ENCODE results near the gene SRSF3.
"Not testable (repeated sequence)": the region's sequence is repeated elsewhere in the genome, so short reads cannot be mapped to it uniquely, and the experiment has no call there.

The SRSF3 gene

GRCh38 chr6:36563928-36564284 lies 30.3 kb upstream of the SRSF3 start:
- no peak for TF ChIP-seq CTCF (IDR thresholded peaks at IDR 0.05; ENCODE audit: control insufficient read depth, extremely low read depth, insufficient read depth)
- H3K4me3 ChIP-seq (ENCODE audit: low read depth, low read length) = no peak overlapping the region
- DNase-seq (ENCODE audit: low read depth) = no peak

DNA sequence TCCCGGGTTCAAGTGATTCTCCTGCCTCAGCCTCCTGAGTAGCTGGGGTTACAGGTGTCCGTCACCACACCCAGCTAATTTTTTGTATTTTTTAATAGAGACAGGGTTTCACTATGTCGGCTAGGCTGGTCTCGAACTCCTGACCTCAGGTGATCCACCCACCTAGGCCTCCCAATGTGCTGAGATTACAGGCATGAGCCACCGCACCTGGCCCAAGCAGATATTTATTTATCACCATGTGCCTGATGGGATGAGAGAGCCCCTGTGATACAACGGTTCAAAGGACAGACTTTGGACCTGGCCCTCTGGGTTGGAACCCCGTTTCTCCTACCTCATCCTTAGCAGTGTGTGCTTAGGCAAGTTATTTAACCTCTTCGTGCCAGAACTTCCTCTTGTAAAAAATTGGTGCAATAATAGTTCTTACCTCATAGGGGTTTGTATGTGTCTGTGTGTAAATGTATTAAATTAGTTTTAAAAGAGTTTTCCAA lies 27.7 kb upstream of the SRSF3 start:
- no peak overlapping the region for H3K4me3 ChIP-seq (ENCODE audit: low read depth, low read length)
- no peak for TF ChIP-seq CTCF (IDR thresholded peaks at IDR 0.05; ENCODE audit: control insufficient read depth, extremely low read depth, insufficient read depth)
- no peak for DNase-seq (ENCODE audit: low read depth)

DNA sequence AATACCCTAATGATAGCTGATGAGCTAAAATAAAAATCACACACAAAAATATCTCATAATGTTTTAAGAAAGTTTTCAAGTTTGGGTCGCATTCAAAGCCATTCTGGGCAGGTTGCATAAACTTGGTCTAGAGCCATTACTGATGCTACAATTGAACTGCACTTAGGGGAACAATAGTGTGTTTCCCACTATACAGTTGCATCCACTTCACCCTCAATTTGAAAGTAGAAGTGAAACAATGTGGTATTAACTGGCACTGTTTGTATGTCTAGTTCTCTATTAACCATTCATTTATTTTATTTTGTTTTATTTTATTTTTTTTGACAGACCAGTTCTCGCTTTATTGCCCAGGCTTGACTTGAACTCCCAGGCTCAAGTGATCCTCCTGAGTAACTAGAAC lies 23.9 kb upstream of the SRSF3 start:
- TF ChIP-seq CTCF (IDR thresholded peaks at IDR 0.05; ENCODE audit: control insufficient read depth, extremely low read depth, insufficient read depth) = no peak
- DNase-seq (ENCODE audit: low read depth) = no peak
- no peak overlapping the region for H3K4me3 ChIP-seq (ENCODE audit: low read depth, low read length)

DNA sequence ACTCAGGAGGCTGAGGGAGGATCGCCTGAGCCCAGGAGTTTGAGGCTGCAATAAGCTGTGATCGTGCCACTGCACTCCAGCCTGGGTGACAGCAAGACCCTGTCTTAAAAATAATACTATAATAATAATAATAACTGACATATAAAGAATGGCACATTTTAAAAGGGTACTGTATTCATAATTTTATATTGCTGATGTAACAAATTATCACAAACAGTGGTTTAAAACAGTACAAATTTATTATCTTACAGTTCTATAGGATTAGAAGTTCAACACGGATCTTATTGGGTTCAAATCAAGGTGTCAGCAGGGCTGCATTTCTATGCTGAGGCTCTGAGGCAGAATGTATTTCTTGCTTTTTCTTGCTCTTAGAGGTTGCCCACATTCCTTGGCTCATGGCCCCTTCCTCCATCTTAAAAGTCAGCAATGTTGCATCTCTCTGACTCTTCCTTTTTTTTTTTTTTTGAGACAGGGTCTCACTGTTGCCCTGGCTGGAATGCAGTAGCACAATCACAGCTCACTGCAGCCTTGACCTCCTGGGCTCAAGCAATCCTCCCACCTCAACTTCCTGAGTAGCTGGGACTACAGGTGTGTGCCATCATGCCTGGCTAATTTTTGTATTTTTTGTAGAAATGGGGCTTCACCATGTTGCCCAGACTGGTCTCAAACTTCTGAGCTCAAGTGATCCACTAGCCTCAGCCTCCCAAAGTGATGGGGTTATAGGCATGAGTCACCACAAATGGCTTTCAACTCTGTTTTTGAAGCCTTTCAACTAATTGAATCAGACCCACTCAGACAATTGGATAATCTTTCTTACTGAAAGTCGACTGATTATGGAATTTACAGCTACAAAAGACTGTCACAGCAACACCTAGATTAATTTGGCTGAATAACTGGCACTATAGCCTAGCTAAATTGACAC lies 22.8 kb upstream of the SRSF3 start:
- no peak for DNase-seq (ENCODE audit: low read depth)
- no peak for TF ChIP-seq CTCF (IDR thresholded peaks at IDR 0.05; ENCODE audit: control insufficient read depth, extremely low read depth, insufficient read depth)
- H3K4me3 ChIP-seq (ENCODE audit: low read depth, low read length) = no peak overlapping the region

DNA sequence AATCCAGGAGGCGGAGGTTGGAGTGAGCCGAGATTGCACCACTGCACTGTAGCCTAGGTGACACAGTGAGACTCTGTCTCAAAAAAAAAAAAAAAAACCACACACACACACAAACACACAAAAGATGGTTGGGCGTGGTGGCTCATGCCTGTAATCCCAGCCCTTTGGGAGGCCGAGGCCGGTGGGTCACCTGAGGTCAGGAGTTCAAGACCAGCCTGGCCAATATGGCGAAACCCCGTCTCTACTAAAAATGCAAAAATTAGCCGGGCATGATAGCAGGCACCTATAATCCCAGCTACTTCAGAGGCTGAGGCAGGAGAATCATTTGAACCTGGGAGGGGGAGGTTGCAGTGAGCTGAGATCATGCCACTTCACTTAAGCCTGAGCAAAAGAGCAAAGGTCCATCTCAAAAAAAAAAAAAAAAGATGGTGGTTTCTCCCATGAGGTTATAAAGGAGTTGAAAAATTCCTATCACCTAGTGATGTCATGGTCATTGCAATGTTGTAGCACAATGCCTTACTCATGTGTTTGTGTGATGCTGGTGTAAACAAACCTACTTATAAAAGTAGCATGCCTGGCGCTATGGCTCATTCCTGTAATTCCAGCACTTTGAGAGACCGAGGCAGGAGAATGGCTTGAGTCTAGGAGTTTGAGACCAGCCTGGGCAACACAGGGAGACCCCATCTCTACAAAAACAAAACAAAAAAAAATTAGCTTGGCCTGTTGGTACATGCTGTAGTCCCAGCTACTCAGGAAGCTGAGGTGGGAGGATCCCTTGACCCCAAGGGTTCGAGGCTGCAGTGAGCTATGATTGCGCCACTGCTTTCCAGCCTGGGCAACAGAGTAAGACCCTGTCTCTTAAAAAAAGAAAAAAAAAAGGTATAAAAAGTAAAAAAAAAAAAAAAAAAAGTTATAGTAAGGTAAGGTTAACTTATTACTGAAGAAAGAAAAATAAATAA lies 21.5 kb upstream of the SRSF3 start:
- DNase-seq (ENCODE audit: low read depth); H3K4me3 ChIP-seq (ENCODE audit: low read depth, low read length): not testable (repeated sequence)

DNA sequence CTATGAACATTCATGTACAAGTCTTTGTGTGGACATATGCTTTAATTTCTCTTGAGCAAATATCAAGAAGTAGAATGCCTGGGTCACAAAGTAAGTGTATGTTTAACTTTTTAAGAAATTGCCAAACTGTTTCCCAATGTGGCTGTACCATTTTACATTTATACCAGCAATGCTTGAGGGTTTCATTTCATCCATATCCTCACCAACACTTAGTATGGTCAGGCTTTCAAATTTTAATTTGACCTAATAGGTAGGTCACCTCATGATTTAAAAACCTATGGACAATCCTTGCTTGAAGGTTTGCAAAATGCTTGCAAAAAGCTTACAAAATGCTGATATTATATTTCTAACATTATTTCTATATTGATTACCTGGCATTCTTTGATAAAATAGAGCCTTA lies 19.5 kb upstream of the SRSF3 start:
- H3K4me3 ChIP-seq (ENCODE audit: low read depth, low read length) = no peak overlapping the region
- no peak for TF ChIP-seq CTCF (IDR thresholded peaks at IDR 0.05; ENCODE audit: control insufficient read depth, extremely low read depth, insufficient read depth)
- DNase-seq (ENCODE audit: low read depth) = no peak

GRCh38 chr6:36576578-36576977 lies 17.6 kb upstream of the SRSF3 start:
- no peak for DNase-seq (ENCODE audit: low read depth)
- TF ChIP-seq CTCF (IDR thresholded peaks at IDR 0.05; ENCODE audit: control insufficient read depth, extremely low read depth, insufficient read depth) = no peak
- no peak overlapping the region for H3K4me3 ChIP-seq (ENCODE audit: low read depth, low read length)

All from LNCaP clone FGC (cell line).